HL-60 (cell line): Measurements from ENCODE around the gene UGT1A4.

Experiments
- CTCF ChIP-seq: IDR thresholded peaks from one replicate; pipeline ENCODE4 v1.5.1; 2011; ENCODE audit warnings: low read length, control low read depth, inconsistent platforms; ENCODE audit not compliant: insufficient read depth
- GABPA ChIP-seq: IDR thresholded peaks from 2 replicates; pipeline ENCODE4 v1.6.1; 2012; ENCODE audit warnings: low read depth
- POLR2AphosphoS5 ChIP-seq: IDR thresholded peaks from 2 replicates; pipeline ENCODE4 v1.6.1; 2012; ENCODE audit warnings: low read depth
- SPI1 ChIP-seq: IDR thresholded peaks from 2 replicates; pipeline ENCODE4 v1.6.1; 2012; ENCODE audit warnings: low read depth, mild to moderate bottlenecking, borderline replicate concordance

GRCh38 chr2:233769260-233769659, 50.7 kb downstream of the UGT1A4 start:
- TF ChIP-seq POLR2AphosphoS5 (no peak), SPI1 (no peak), CTCF (no peak), GABPA (no peak)
